ENCODE measurements around the gene GCC2. TPM values are rescaled to one million over a fixed set of nuclear protein-coding genes. Genes with fewer than 3 reads are reported as not detected.
"Not testable (repeated sequence)": the region's sequence is repeated elsewhere in the genome, so short reads cannot be mapped to it uniquely, and the experiment has no call there.

Gene GCC2
- total and polyA plus RNA-seq, 8 donors, result 5.2 to 498 (median 54.3) TPM

DNA sequence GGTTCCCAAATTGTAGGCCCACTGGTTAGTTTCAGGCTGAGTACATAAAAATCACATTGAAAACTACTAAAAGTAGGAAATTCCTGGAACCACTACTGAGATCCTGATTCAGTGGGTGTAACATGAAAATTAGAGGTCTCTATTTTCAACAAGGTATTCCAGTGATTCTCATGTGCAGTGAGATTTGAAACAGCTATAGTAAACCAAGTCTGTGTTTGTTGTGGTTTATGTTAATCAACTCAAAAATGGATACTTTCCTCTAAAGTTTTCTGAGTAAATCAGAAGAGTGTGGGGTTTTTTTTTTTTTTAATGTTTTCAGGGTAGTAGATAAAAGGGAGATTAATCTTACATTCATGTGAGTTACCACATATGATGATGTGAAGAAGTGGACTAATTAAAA lies 42.8 kb downstream of the GCC2 start:
- Histone ChIP-seq H3K36me3 (peaks cover 25 to 94% (median 89%) of the 10 kb centered on the region in 4 donors), H3K4me3 (no peak overlapping the region), H3K27ac (no peak overlapping the region), H3K4me1 (no peaks in the 10 kb centered on the region), H3K9me3 (no peaks in the 10 kb centered on the region), H3K27me3 (no peaks in the 10 kb centered on the region)
- no peak for DNase-seq
- no peak for TF ChIP-seq CTCF (IDR thresholded peaks at IDR 0.05)
- TF ChIP-seq POLR2A (IDR thresholded peaks at IDR 0.05), result no peak
- TF ChIP-seq POLR2AphosphoS5 (IDR thresholded peaks at IDR 0.05), result no peak
- no peak for TF ChIP-seq EP300 (IDR thresholded peaks at IDR 0.05)
- intact Hi-C loops (cut with DNase I; ENCODE audit: low total_unique reads), result no loop called here

DNA sequence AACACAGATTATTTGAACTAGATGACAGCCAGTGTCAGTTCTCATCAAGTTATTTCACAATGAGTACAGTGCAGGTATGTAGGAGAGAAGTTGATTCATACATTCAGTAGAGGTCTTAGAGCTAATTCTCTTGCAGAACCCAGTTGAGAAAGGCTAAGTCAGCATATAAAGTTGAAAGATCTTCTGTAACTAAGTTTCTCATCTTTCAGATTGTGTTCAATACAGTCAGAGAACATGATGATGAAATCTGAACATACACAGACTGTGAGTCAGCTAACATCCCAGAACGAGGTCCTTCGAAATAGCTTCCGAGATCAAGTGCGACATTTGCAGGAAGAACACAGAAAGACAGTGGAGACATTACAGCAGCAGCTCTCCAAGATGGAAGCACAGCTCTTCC lies 43.4 kb downstream of the GCC2 start:
- Histone ChIP-seq H3K27me3 (no peaks in the 10 kb centered on the region), H3K9me3 (no peaks in the 10 kb centered on the region), H3K4me1 (no peaks in the 10 kb centered on the region), H3K27ac (no peak overlapping the region), H3K4me3 (no peak overlapping the region), H3K36me3 (peaks cover 28 to 94% (median 89%) of the 10 kb centered on the region in 4 donors)
- intact Hi-C loops (cut with DNase I; ENCODE audit: low total_unique reads), result no loop called here
- WGBS, 5 donors, result 81 to 88% (median 88%) methylated on average over 4 of the region's 4 CpGs
- TF ChIP-seq CTCF (IDR thresholded peaks at IDR 0.05) (no peak), POLR2AphosphoS5 (IDR thresholded peaks at IDR 0.05) (peak in 1 of 3 donors; percentile 21)
- DNase-seq, result no peak

DNA sequence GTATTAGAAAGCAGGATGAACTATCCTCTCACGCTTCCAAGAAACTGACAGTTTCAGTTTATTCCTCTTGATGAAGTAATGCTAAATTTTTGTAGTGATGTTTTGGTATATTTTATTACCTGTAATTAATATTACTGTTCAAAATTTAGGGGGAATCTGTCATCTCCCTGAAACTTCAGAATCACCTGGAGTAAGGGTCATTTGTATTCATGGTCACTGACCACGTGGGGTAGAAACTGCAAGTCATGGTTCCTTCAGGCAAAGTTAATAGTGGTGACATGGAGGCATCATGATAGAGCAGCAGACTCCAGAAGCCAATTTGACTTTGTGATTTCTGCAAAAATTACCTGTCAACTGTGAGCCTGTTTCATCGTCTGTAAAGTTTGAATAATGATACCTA lies 47.2 kb downstream of the GCC2 start:
- WGBS, 5 donors, result 60 to 100% (median 86%) methylated on average over 1 to 2 of the region's 3 CpGs
- H3K27ac ChIP-seq; H3K27me3 ChIP-seq; DNase-seq; H3K4me1 ChIP-seq; intact Hi-C loops (cut with DNase I; ENCODE audit: low total_unique reads); H3K9me3 ChIP-seq; H3K4me3 ChIP-seq: not testable (repeated sequence)
- H3K36me3 ChIP-seq, result peaks cover 18 to 85% (median 77%) of the 10 kb centered on the region in 4 donors

- H3K9me3 ChIP-seq; H3K4me1 ChIP-seq; H3K4me3 ChIP-seq; DNase-seq; H3K27me3 ChIP-seq; intact Hi-C loops (cut with DNase I; ENCODE audit: low total_unique reads); H3K27ac ChIP-seq: not testable (repeated sequence)
- peaks cover 0 to 43% (median 22%) of the 10 kb centered on the region in 4 donors for H3K36me3 ChIP-seq
- WGBS, 5 donors, result 74 to 93% (median 90%) methylated on average over 2 to 4 of the region's 4 CpGs
These were observed 58.6 kb downstream of the GCC2 start for GRCh38 chr2:108507620-108508019.

- H3K4me3 ChIP-seq; H3K9me3 ChIP-seq; H3K27ac ChIP-seq; H3K27me3 ChIP-seq; H3K4me1 ChIP-seq; DNase-seq; intact Hi-C loops (cut with DNase I; ENCODE audit: low total_unique reads): not testable (repeated sequence)
- 72 to 79% (median 78%) methylated on average over 3 of the region's 3 CpGs for WGBS, 5 donors
- H3K36me3 ChIP-seq, result peaks cover 0 to 16% (median 5%) of the 10 kb centered on the region in 4 donors
These were observed 63.4 kb downstream of the GCC2 start for GRCh38 chr2:108512431-108512830.

DNA sequence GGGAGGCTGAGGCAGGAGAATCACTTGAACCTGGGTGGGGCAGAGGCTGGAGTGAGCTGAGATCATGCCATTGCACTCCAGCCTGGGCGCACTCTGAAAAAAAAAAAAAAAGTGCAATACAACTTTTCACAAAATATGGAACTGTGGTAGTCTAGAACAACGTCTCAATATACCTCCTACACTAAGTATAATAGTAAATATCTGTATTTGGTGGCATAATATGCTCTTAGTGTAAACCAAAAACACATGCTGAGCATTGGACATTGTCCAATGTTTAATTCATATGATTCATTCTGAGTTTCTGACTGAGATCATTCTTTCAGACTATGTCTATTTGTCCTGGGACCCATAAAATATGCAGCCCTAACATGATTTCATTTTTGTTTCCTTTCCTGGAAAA lies 65.5 kb downstream of the GCC2 start:
- H3K27me3 ChIP-seq; H3K27ac ChIP-seq; H3K9me3 ChIP-seq; H3K4me3 ChIP-seq; H3K36me3 ChIP-seq; DNase-seq; H3K4me1 ChIP-seq; intact Hi-C loops (cut with DNase I; ENCODE audit: low total_unique reads): not testable (repeated sequence)
- WGBS, 5 donors, result 42 to 78% (median 60%) methylated on average over 2 of the region's 2 CpGs

GRCh38 chr2:108524688-108525087 lies 75.7 kb downstream of the GCC2 start:
- intact Hi-C loops (cut with DNase I; ENCODE audit: low total_unique reads), result not testable (repeated sequence)

GRCh38 chr2:108525258-108525657 lies 76.3 kb downstream of the GCC2 start:
- intact Hi-C loops (cut with DNase I; ENCODE audit: low total_unique reads); DNase-seq; H3K4me3 ChIP-seq; H3K36me3 ChIP-seq; H3K27me3 ChIP-seq; H3K9me3 ChIP-seq; H3K27ac ChIP-seq; H3K4me1 ChIP-seq: not testable (repeated sequence)

More at GRCh38 chr2:108524688-108525087, 75.7 kb downstream of the GCC2 start:
- not testable (repeated sequence) for H3K9me3 ChIP-seq, H3K27me3 ChIP-seq, H3K27ac ChIP-seq, H3K4me1 ChIP-seq, H3K4me3 ChIP-seq, H3K36me3 ChIP-seq, DNase-seq
- WGBS, 5 donors, result 98 to 100% (median 100%) methylated on average over 3 to 5 of the region's 6 CpGs; no CpG with 5 or more reads in 1 of the 5 donors

Measured in stomach (tissue), 9 donors.